IMR-90 (cell line): ENCODE data around the gene MFSD6L. TPM values are rescaled to one million over a fixed set of nuclear protein-coding genes. Genes with fewer than 3 reads are reported as not detected.

Experiments used
- ATAC-seq: fragments of 200-7000 bp; cut with Tn5 transposase; 2 replicates; pipeline ENCODE4 v1.9.1; 2020; ENCODE audit warnings: low read depth, mild to moderate bottlenecking, moderate library complexity
- BruUV-seq: library from RNA; stranded (reverse); fragments of 400-500 nt; replicated peaks from 2 replicates; lab custom pipeline; 2021; lab: Mats Ljungman, UMichigan
- CTCF ChIA-PET: fragments of 300-600 bp; formaldehyde crosslinking; extraction: SDS; loops from one replicate; lab custom pipeline; 2021; ENCODE audit warnings: antibody characterized with exemption; lab: Yijun Ruan, JAX
- POLR2A ChIA-PET: fragments of 300-600 bp; sonication (Branson Sonifier 250); formaldehyde crosslinking; loops from one replicate; lab custom pipeline; 2022; ENCODE audit warnings: antibody characterized with exemption; ENCODE audit not compliant: unreplicated experiment; lab: Charles Lee
- DNase-seq: peaks from one replicate; pipeline ENCODE4 v3.0.0; 2013
- H2AFZ ChIP-seq: replicated peaks from 2 replicates; pipeline ENCODE3; 2013; ENCODE audit warnings: low read length, mild to moderate bottlenecking; ENCODE audit not compliant: poor library complexity
- H2AK5ac ChIP-seq: 2 replicates; pipeline ENCODE4 v1.6.1; 2013; ENCODE audit warnings: low read depth, low read length, inconsistent platforms
- H2AK9ac ChIP-seq: replicated peaks from 2 replicates; pipeline ENCODE3; 2013; ENCODE audit warnings: mild to moderate bottlenecking, low read depth, low read length, moderate library complexity; ENCODE audit not compliant: poor library complexity
- H2BK120ac ChIP-seq: 2 replicates; pipeline ENCODE4 v1.6.1; 2013; ENCODE audit warnings: low read depth, low read length, inconsistent platforms
- H2BK15ac ChIP-seq: 3 replicates; pipeline ENCODE4 v1.6.1; 2013; ENCODE audit warnings: low read depth, low read length, inconsistent platforms
- H2BK20ac ChIP-seq: 2 replicates; pipeline ENCODE4 v1.6.1; 2013; ENCODE audit warnings: low read depth, mild to moderate bottlenecking, inconsistent platforms, low read length, moderate library complexity
- H2BK5ac ChIP-seq: 2 replicates; pipeline ENCODE4 v1.6.1; 2013; ENCODE audit warnings: mild to moderate bottlenecking, low read depth, low read length, inconsistent platforms; ENCODE audit not compliant: poor library complexity, severe bottlenecking
- H3K14ac ChIP-seq: replicated peaks from 2 replicates; pipeline ENCODE4 v1.6.1; 2013; ENCODE audit warnings: low read depth, low read length, inconsistent platforms
- H3K18ac ChIP-seq: 2 replicates; pipeline ENCODE4 v1.6.1; 2013; ENCODE audit warnings: low read depth, low read length, control low read depth
- H3K23ac ChIP-seq: 2 replicates; pipeline ENCODE4 v1.6.1; 2013; ENCODE audit warnings: low read depth, low read length, inconsistent platforms
- H3K27ac ChIP-seq: 2 replicates; pipeline ENCODE4 v1.5.1; 2013; ENCODE audit warnings: mild to moderate bottlenecking, control low read depth, low read length; ENCODE audit not compliant: insufficient read depth
- H3K27me3 ChIP-seq: 2 replicates; pipeline ENCODE4 v1.6.1; 2013; ENCODE audit warnings: low read length; ENCODE audit not compliant: control insufficient read depth, insufficient read depth
- H3K36me3 ChIP-seq: 2 replicates; pipeline ENCODE4 v1.6.1; 2013; ENCODE audit warnings: low read length, mixed read lengths; ENCODE audit not compliant: control insufficient read depth, insufficient read depth
- H3K4ac ChIP-seq: 2 replicates; pipeline ENCODE4 v1.6.1; 2013; ENCODE audit warnings: low read depth, low read length, inconsistent platforms
- H3K4me1 ChIP-seq: 2 replicates; pipeline ENCODE4 v1.6.1; 2013; ENCODE audit warnings: low read length, mixed read lengths; ENCODE audit not compliant: control insufficient read depth, insufficient read depth
- H3K4me2 ChIP-seq: 2 replicates; pipeline ENCODE4 v1.6.1; 2013; ENCODE audit warnings: low read depth, mild to moderate bottlenecking, control low read depth, low read length, moderate library complexity
- H3K4me3 ChIP-seq: 2 replicates; pipeline ENCODE4 v1.5.1; 2013; ENCODE audit warnings: low read depth, mild to moderate bottlenecking, control low read depth, low read length, moderate library complexity; ENCODE audit not compliant: insufficient read depth
- H3K56ac ChIP-seq: 2 replicates; pipeline ENCODE4 v1.6.1; 2013; ENCODE audit warnings: low read length, inconsistent platforms; ENCODE audit not compliant: insufficient read depth; ENCODE audit errors: extremely low read depth
- H3K79me1 ChIP-seq, 2 experiments: 2 replicates each; pipeline ENCODE4 v1.6.1; 2013; ENCODE audit warnings: low read length in 2 of 2, inconsistent platforms in 1 of 2, low read depth in 1 of 2
- H3K9ac ChIP-seq: 2 replicates; pipeline ENCODE4 v1.6.1; 2013; ENCODE audit warnings: low read depth, low read length, control low read depth
- H3K9me1 ChIP-seq: 2 replicates; pipeline ENCODE4 v1.6.1; 2013; ENCODE audit warnings: low read length, inconsistent platforms; ENCODE audit not compliant: insufficient read depth
- H3K9me3 ChIP-seq: 2 replicates; pipeline ENCODE4 v1.6.1; 2013; ENCODE audit warnings: low read length; ENCODE audit not compliant: control insufficient read depth, insufficient read depth
- H4K20me1 ChIP-seq: 2 replicates; pipeline ENCODE4 v1.6.1; 2013; ENCODE audit warnings: low read length, inconsistent platforms; ENCODE audit not compliant: insufficient read depth
- H4K5ac ChIP-seq: 2 replicates; pipeline ENCODE4 v1.6.1; 2013; ENCODE audit warnings: mild to moderate bottlenecking, low read depth, low read length, control low read depth
- H4K8ac ChIP-seq, 2 experiments: 2 replicates each; pipeline ENCODE4 v1.6.1; 2013; ENCODE audit warnings: low read depth in 2 of 2, low read length in 2 of 2, control low read depth in 1 of 2, inconsistent platforms in 1 of 2
- H4K91ac ChIP-seq: 2 replicates; pipeline ENCODE4 v1.6.1; 2013; ENCODE audit warnings: low read depth, low read length, inconsistent platforms; ENCODE audit not compliant: insufficient read depth
- CEBPB ChIP-seq: IDR thresholded peaks from 2 replicates; pipeline ENCODE4 v1.6.1; 2012; ENCODE audit warnings: low read depth, low read length, improper control_type of control experiment
- ELK1 ChIP-seq: fragments of 150-350 bp; IDR thresholded peaks from 2 replicates; pipeline ENCODE4 v1.6.1; 2016; ENCODE audit warnings: low read depth, mild to moderate bottlenecking, low read length, moderate library complexity, borderline replicate concordance
- MAZ ChIP-seq: IDR thresholded peaks from 2 replicates; pipeline ENCODE4 v1.6.1; 2012; ENCODE audit warnings: low read depth, mild to moderate bottlenecking, low read length, improper control_type of control experiment, moderate library complexity, borderline replicate concordance
- RAD21 ChIP-seq: IDR thresholded peaks from 2 replicates; pipeline ENCODE4 v1.6.1; 2012; ENCODE audit warnings: low read length, improper control_type of control experiment
- RCOR1 ChIP-seq: IDR thresholded peaks from 2 replicates; pipeline ENCODE4 v1.6.1; 2012; ENCODE audit warnings: mild to moderate bottlenecking, low read length, improper control_type of control experiment; ENCODE audit not compliant: insufficient replicate concordance
- RFX5 ChIP-seq: IDR thresholded peaks from 2 replicates; pipeline ENCODE4 v1.8.0; 2012; ENCODE audit warnings: low read depth, mild to moderate bottlenecking, low read length, moderate library complexity
- WGBS, 2 experiments: methylation state at CpG; one replicate each; pipeline versions ENCODE4 v1.1.5 to v1.1.7; 2013; ENCODE audit warnings: missing lambda C conversion rate in 2 of 2; ENCODE audit not compliant: insufficient read length in 1 of 2; ENCODE audit errors: extremely low coverage in 2 of 2; 5-methylcytosine and 5-hydroxymethylcytosine counted together
- dilution Hi-C: fragments of 300-500 bp; cut with HindIII; formaldehyde crosslinking; loops from one replicate; pipeline ENCODE4 v1.14.3; 2018; ENCODE audit warnings: low sequenced_read_pairs; ENCODE audit not compliant: unreplicated experiment
- in situ Hi-C: fragments of 300-500 bp; cut with MboI; formaldehyde crosslinking; loops from 3 replicates; pipeline ENCODE4 v1.14.3; 2019; ENCODE audit warnings: low sequenced_read_pairs, inconsistent platforms, mixed read lengths
- intact Hi-C: fragments of 100-400 bp; cut with micrococcal nuclease; formaldehyde crosslinking; loops from 2 replicates; pipeline ENCODE4 v1.10.0; 2022
- polyA plus RNA-seq, 3 experiments: library from polyadenylated mRNA; depleted of rRNA; stranded (reverse); fragments of >200 nt; gene quantifications; 2 replicates each; pipeline ENCODE4 v1.2.3, GENCODE V29; 2012; ENCODE audit warnings: low replicate concordance in 1 of 3
- total RNA-seq: library from RNA; depleted of rRNA; stranded (reverse); fragments of >200 nt; gene quantifications from 2 replicates; pipeline ENCODE4 v1.2.3, GENCODE V29; 2012
- TF ChIP-seq, protein P1 (sequence below): fragments of 150-350 bp; IDR thresholded peaks from 2 replicates; pipeline ENCODE4 v1.6.1; 2017; ENCODE audit warnings: mild to moderate bottlenecking, antibody characterized with exemption, low read length, low read depth

Gene MFSD6L
- total and polyA plus RNA-seq, 2 of the 4 experiments (the other 2 are of a cell fraction), result not detected

DNA sequence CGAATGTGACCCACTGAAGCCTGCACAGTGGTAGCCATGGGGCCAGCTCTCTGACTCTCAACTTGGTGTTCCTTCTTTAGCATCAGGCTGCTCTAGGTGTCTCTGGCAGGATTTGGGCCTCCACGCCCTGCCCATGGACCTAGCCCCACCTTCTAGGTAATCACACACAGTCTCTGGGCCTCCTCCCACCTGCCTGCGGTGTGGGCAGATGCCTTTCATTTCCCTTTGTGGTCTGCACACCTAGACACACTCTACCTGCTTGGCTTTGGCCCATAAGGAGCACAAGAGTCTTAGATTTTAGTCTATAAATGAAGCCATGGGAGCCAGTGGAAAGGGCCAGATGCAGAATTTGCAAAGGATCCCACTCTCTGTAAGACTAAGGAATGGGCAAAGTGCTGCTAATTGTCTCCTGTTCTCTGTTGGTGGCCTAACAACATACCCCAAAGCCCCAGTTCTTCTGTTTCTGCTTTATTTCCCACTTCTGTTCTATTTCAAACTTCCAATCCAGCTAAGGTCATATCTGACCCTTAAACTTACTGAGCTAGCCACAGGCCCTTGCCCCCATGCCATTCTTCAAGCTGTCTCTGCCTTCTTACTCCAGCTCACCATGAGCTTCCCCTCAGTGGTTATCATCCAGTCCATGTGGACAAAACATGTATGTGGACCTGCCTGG is 7.2 kb upstream of the MFSD6L start:
- no peak overlapping the region for H2BK20ac ChIP-seq
- no peaks in the 10 kb centered on the region for H3K79me1 ChIP-seq
- in situ Hi-C loops, result no loop called here
- no TSS peak for BruUV-seq
- no peak overlapping the region for H3K4me2 ChIP-seq
- H3K18ac ChIP-seq, result no peak overlapping the region
- no peak overlapping the region for H4K91ac ChIP-seq
- WGBS, 2 experiments, result no CpG with 5 or more reads among the region's 3 CpGs
- H4K20me1 ChIP-seq, result no peaks in the 10 kb centered on the region
- no peak overlapping the region for H2AK9ac ChIP-seq
- no peak overlapping the region for H3K27ac ChIP-seq
- no peak for DNase-seq
- no peak overlapping the region for H2AK5ac ChIP-seq
- ChIA-PET CTCF (no interaction called here), POLR2A (no interaction called here)
- H2BK5ac ChIP-seq, result no peak overlapping the region
- H2BK15ac ChIP-seq, result no peak overlapping the region
- no peak overlapping the region for H3K56ac ChIP-seq
- no peak overlapping the region for H2AFZ ChIP-seq
- no peak overlapping the region for H3K4ac ChIP-seq
- no peak overlapping the region for H4K8ac ChIP-seq
- H3K9ac ChIP-seq, result no peak overlapping the region
- H3K36me3 ChIP-seq, result no peaks in the 10 kb centered on the region
- H3K4me3 ChIP-seq, result no peak overlapping the region
- no peaks in the 10 kb centered on the region for H3K9me3 ChIP-seq
- H3K27me3 ChIP-seq, result no peaks in the 10 kb centered on the region; the same call in 1 of the 2 replicates
- H3K4me1 ChIP-seq, result no peaks in the 10 kb centered on the region
- intact Hi-C loops, result no loop called here
- no peak overlapping the region for H4K5ac ChIP-seq
- no peaks in the 10 kb centered on the region for H3K9me1 ChIP-seq
- ATAC-seq, result no peak
- no peak overlapping the region for H3K14ac ChIP-seq
- dilution Hi-C loops, result no loop called here
- no peak overlapping the region for H3K23ac ChIP-seq
- TF ChIP-seq RFX5 (no peak), ELK1 (no peak), CEBPB (no peak), MAZ (no peak), RAD21 (no peak), RCOR1 (no peak)
- TF ChIP-seq, protein P1, sequence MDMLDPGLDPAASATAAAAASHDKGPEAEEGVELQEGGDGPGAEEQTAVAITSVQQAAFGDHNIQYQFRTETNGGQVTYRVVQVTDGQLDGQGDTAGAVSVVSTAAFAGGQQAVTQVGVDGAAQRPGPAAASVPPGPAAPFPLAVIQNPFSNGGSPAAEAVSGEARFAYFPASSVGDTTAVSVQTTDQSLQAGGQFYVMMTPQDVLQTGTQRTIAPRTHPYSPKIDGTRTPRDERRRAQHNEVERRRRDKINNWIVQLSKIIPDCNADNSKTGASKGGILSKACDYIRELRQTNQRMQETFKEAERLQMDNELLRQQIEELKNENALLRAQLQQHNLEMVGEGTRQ, result no peak
- H2BK120ac ChIP-seq, result no peak overlapping the region
